NCI-H2171 (cell line): ENCODE measurements around the gene CLEC19A.
A peak's percentile ranks its signal among the peaks of the same experiment; 100 is the strongest.
"Not testable (repeated sequence)": the region's sequence is repeated elsewhere in the genome, so short reads cannot be mapped to it uniquely, and the experiment has no call there.

Experiments used
- DNase-seq: peaks from one replicate; lab custom pipeline; 2025; lab: John Stamatoyannopoulos, UW

CLEC19A gene

GRCh38 chr16:19286827-19287226, 1.3 kb downstream of the CLEC19A start:
- no peak for DNase-seq

- no peak for DNase-seq
Observed at GRCh38 chr16:19287241-19287640, 1.7 kb downstream of the CLEC19A start.

- no peak for DNase-seq
Observed at GRCh38 chr16:19288872-19289799, 3.6 kb downstream of the CLEC19A start.

- DNase-seq: peak; percentile 22
Observed at GRCh38 chr16:19289811-19290485, 4.4 kb downstream of the CLEC19A start.

- DNase-seq: no peak
Observed at GRCh38 chr16:19290860-19291259, 5.3 kb downstream of the CLEC19A start.

- no peak for DNase-seq
Observed at GRCh38 chr16:19291475-19291874, 5.9 kb downstream of the CLEC19A start.

GRCh38 chr16:19292186-19292585, 6.7 kb downstream of the CLEC19A start:
- DNase-seq: no peak

GRCh38 chr16:19294156-19294649, 8.7 kb downstream of the CLEC19A start:
- no peak for DNase-seq

- no peak for DNase-seq
Observed at GRCh38 chr16:19295393-19295792, 9.9 kb downstream of the CLEC19A start.

- DNase-seq: no peak
Observed at GRCh38 chr16:19297454-19297853, 11.9 kb downstream of the CLEC19A start.

GRCh38 chr16:19299565-19299964, 14.0 kb downstream of the CLEC19A start:
- DNase-seq: no peak

- DNase-seq: no peak
Observed at GRCh38 chr16:19301931-19302330, 16.4 kb downstream of the CLEC19A start.

- DNase-seq: no peak
Observed at GRCh38 chr16:19304750-19305149, 19.2 kb downstream of the CLEC19A start.

GRCh38 chr16:19305443-19305842, 19.9 kb downstream of the CLEC19A start:
- no peak for DNase-seq

- no peak for DNase-seq
Observed at GRCh38 chr16:19307587-19308241, 22.2 kb downstream of the CLEC19A start.

GRCh38 chr16:19308392-19308791, 22.9 kb downstream of the CLEC19A start:
- DNase-seq: no peak

GRCh38 chr16:19309178-19309577, 23.6 kb downstream of the CLEC19A start:
- no peak for DNase-seq

GRCh38 chr16:19314718-19315425, 29.3 kb downstream of the CLEC19A start:
- DNase-seq: no peak

- DNase-seq: no peak
Observed at GRCh38 chr16:19315889-19316433, 30.4 kb downstream of the CLEC19A start.

GRCh38 chr16:19316846-19317245, 31.3 kb downstream of the CLEC19A start:
- DNase-seq: no peak

- not testable (repeated sequence) for DNase-seq
Observed at GRCh38 chr16:19321186-19321585, 35.7 kb downstream of the CLEC19A start.

- no peak for DNase-seq
Observed at GRCh38 chr16:19323596-19323995, 38.1 kb downstream of the CLEC19A start.
